WTC11 (cell line): ENCODE measurements around the gene CTNNA3. TPM values are rescaled to one million over a fixed set of nuclear protein-coding genes. Genes with fewer than 3 reads are reported as not detected.

ENCODE experiments used
- ATAC-seq: fragments of 200-7000 bp; cut with Tn5 transposase; 2 replicates; pipeline ENCODE4 v1.10.0; 2021; ENCODE audit warnings: mild to moderate bottlenecking, moderate library complexity
- CTCF ChIA-PET: fragments of 300-600 bp; sonication (Branson Sonifier 250); formaldehyde crosslinking; loops from one replicate; lab custom pipeline; 2021; ENCODE audit warnings: antibody characterized with exemption; lab: Charles Lee
- POLR2A ChIA-PET: fragments of 350-600 bp; sonication (Branson Sonifier 250); formaldehyde crosslinking; loops from one replicate; lab custom pipeline; 2021; ENCODE audit warnings: antibody characterized with exemption; lab: Charles Lee
- DNase-seq: peaks from one replicate; pipeline ENCODE4 v3.0.0; 2021; ENCODE audit warnings: low spot score
- H3K27ac Mint-ChIP-seq: 2 replicates; pipeline ENCODE4 v1.8.0; 2021; ENCODE audit warnings: mixed read lengths
- H3K27me3 Mint-ChIP-seq: 2 replicates; pipeline ENCODE4 v1.8.0; 2021; ENCODE audit warnings: low read depth, mild to moderate bottlenecking, moderate library complexity, mixed read lengths
- H3K36me3 Mint-ChIP-seq: 2 replicates; pipeline ENCODE4 v1.8.0; 2021; ENCODE audit warnings: mixed read lengths
- H3K4me1 Mint-ChIP-seq: 2 replicates; pipeline ENCODE4 v1.8.0; 2022; ENCODE audit warnings: mixed read lengths
- H3K4me3 Mint-ChIP-seq: 2 replicates; pipeline ENCODE4 v1.8.0; 2021; ENCODE audit warnings: mild to moderate bottlenecking, moderate library complexity, mixed read lengths
- H3K9me3 Mint-ChIP-seq: 2 replicates; pipeline ENCODE4 v1.8.0; 2021; ENCODE audit warnings: mixed read lengths
- CREB1 ChIP-seq: sonication (generic); formaldehyde crosslinking; IDR thresholded peaks from 2 replicates; pipeline ENCODE4 v1.8.0; 2023; ENCODE audit warnings: mild to moderate bottlenecking, missing genetic modification reagents
- FOXJ3 ChIP-seq: sonication (generic); formaldehyde crosslinking; IDR thresholded peaks from 2 replicates; pipeline ENCODE4 v1.9.0; 2021; ENCODE audit warnings: missing genetic modification reagents, mild to moderate bottlenecking, borderline replicate concordance
- FOXK1 ChIP-seq: sonication (generic); formaldehyde crosslinking; IDR thresholded peaks from 2 replicates; pipeline ENCODE4 v1.8.0; 2022; ENCODE audit warnings: mild to moderate bottlenecking, moderate library complexity, missing genetic modification reagents
- GTF2I ChIP-seq: fragments of 250-450 bp; sonication (Bioruptor Pico); conservative IDR thresholded peaks from 2 replicates; pipeline ENCODE4 v1.4.0; 2021; ENCODE audit warnings: mild to moderate bottlenecking
- IRF2 ChIP-seq: sonication (generic); formaldehyde crosslinking; IDR thresholded peaks from 2 replicates; pipeline ENCODE4 v1.8.0; 2022; ENCODE audit warnings: low read depth, missing genetic modification reagents, borderline replicate concordance
- MYBL2 ChIP-seq: sonication (generic); formaldehyde crosslinking; IDR thresholded peaks from 2 replicates; pipeline ENCODE4 v1.8.1; 2023; ENCODE audit warnings: mild to moderate bottlenecking, moderate library complexity, missing genetic modification reagents
- NFYB ChIP-seq: sonication (generic); formaldehyde crosslinking; conservative IDR thresholded peaks from 2 replicates; pipeline ENCODE4 v1.8.0; 2022; ENCODE audit warnings: low read depth, missing genetic modification reagents
- NR1H2 ChIP-seq: sonication (generic); formaldehyde crosslinking; IDR thresholded peaks from 2 replicates; pipeline ENCODE4 v1.9.0; 2021; ENCODE audit warnings: mild to moderate bottlenecking, moderate library complexity, missing genetic modification reagents
- OVOL2 ChIP-seq: fragments of 250-450 bp; sonication (Bioruptor Pico); IDR thresholded peaks from 2 replicates; pipeline ENCODE4 v1.9.0; 2021; ENCODE audit warnings: mild to moderate bottlenecking, borderline replicate concordance
- SMAD3 ChIP-seq: sonication (generic); formaldehyde crosslinking; IDR thresholded peaks from 2 replicates; pipeline ENCODE4 v1.8.0; 2022; ENCODE audit warnings: missing genetic modification reagents, mild to moderate bottlenecking, borderline replicate concordance
- total RNA-seq: library from RNA; stranded (reverse); gene quantifications from 3 replicates; pipeline ENCODE4 v1.2.3, GENCODE V29; 2021
- TF ChIP-seq, protein P1 (sequence below): fragments of 200-600 bp; IDR thresholded peaks from 2 replicates; pipeline ENCODE4 v1.8.0; 2022; ENCODE audit warnings: antibody characterized with exemption
- TF ChIP-seq, protein P2 (sequence below): fragments of 250-450 bp; sonication (Bioruptor Pico); IDR thresholded peaks from 2 replicates; pipeline ENCODE4 v1.9.0; 2021; ENCODE audit warnings: moderate library complexity, mild to moderate bottlenecking, inconsistent platforms, borderline replicate concordance
- TF ChIP-seq, protein P3 (sequence below): sonication (generic); formaldehyde crosslinking; IDR thresholded peaks from 2 replicates; pipeline ENCODE4 v1.8.0; 2023; ENCODE audit warnings: missing genetic modification reagents
- TF ChIP-seq, protein P4 (sequence below): sonication (generic); formaldehyde crosslinking; conservative IDR thresholded peaks from 2 replicates; pipeline ENCODE4 v1.8.1; 2023; ENCODE audit warnings: mild to moderate bottlenecking, low read depth, missing genetic modification reagents, moderate library complexity

The CTNNA3 gene
- total RNA-seq, 1 experiment from 2014 or later = 6.1 TPM

DNA sequence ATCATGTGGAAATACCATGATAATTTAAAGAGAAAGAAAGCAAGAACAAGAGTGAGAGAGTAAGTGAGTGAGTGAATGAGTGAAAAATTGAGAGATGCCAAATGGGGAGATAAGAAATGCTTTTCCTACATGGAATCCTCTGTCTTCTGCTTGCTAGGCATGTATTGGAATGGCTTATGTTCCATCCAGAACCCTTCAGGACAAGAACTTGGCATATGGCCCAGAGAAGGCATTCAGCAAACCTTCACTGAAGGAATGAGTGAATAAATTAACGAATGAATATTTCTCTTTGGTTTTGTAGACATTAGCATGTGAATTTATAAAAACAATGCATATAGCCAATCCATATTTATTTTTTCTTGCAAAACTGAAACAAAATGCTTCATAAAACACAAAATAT is 608.0 kb downstream of the CTNNA3 start:
- DNase-seq = no peak
- H3K36me3 Mint-ChIP-seq = no peaks in the 10 kb centered on the region
- POLR2A ChIA-PET = no interaction called here
- H3K27me3 Mint-ChIP-seq = no peaks in the 10 kb centered on the region
- H3K9me3 Mint-ChIP-seq = no peaks in the 10 kb centered on the region
- TF ChIP-seq FOXJ3 (CRISPR knock-in tag) (no peak), MYBL2 (no peak), NR1H2 (no peak), GTF2I (no peak)
- TF ChIP-seq, protein P1, sequence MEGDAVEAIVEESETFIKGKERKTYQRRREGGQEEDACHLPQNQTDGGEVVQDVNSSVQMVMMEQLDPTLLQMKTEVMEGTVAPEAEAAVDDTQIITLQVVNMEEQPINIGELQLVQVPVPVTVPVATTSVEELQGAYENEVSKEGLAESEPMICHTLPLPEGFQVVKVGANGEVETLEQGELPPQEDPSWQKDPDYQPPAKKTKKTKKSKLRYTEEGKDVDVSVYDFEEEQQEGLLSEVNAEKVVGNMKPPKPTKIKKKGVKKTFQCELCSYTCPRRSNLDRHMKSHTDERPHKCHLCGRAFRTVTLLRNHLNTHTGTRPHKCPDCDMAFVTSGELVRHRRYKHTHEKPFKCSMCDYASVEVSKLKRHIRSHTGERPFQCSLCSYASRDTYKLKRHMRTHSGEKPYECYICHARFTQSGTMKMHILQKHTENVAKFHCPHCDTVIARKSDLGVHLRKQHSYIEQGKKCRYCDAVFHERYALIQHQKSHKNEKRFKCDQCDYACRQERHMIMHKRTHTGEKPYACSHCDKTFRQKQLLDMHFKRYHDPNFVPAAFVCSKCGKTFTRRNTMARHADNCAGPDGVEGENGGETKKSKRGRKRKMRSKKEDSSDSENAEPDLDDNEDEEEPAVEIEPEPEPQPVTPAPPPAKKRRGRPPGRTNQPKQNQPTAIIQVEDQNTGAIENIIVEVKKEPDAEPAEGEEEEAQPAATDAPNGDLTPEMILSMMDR = no peak
- TF ChIP-seq, protein P2, sequence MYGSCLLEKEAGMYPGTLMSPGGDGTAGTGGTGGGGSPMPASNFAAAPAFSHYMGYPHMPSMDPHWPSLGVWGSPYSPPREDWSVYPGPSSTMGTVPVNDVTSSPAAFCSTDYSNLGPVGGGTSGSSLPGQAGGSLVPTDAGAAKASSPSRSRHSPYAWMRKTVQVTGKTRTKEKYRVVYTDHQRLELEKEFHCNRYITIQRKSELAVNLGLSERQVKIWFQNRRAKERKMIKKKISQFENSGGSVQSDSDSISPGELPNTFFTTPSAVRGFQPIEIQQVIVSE (CRISPR knock-in tag) = no peak
- TF ChIP-seq, protein P3, sequence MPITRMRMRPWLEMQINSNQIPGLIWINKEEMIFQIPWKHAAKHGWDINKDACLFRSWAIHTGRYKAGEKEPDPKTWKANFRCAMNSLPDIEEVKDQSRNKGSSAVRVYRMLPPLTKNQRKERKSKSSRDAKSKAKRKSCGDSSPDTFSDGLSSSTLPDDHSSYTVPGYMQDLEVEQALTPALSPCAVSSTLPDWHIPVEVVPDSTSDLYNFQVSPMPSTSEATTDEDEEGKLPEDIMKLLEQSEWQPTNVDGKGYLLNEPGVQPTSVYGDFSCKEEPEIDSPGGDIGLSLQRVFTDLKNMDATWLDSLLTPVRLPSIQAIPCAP (CRISPR knock-in tag) = no peak
- H3K27ac Mint-ChIP-seq = no peak overlapping the region
- H3K4me3 Mint-ChIP-seq = no peak overlapping the region
- H3K4me1 Mint-ChIP-seq = no peaks in the 10 kb centered on the region
- ATAC-seq = no peak
- CTCF ChIA-PET = no interaction called here

DNA sequence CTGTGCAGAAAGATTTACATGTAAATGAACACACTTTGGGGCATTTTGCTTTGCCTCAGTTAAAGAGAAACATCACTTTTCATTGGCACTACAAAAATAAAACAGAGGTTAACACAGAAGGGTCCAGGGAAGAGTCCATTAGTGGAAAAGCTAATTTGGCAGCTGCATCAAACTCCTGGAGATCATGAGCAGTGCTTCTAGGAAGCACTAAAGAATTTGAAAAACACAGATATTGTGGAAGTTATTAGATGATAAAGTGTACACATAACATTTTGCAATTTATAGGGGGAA is 608.9 kb downstream of the CTNNA3 start:
- DNase-seq = no peak
- no peak for TF ChIP-seq OVOL2
- ChIA-PET POLR2A (no interaction called here), CTCF (no interaction called here)
- ATAC-seq = no peak
- no peaks in the 10 kb centered on the region for H3K36me3 Mint-ChIP-seq
- no peak overlapping the region for H3K27ac Mint-ChIP-seq
- no peaks in the 10 kb centered on the region for H3K9me3 Mint-ChIP-seq
- H3K4me3 Mint-ChIP-seq = no peak overlapping the region
- H3K4me1 Mint-ChIP-seq = no peaks in the 10 kb centered on the region
- H3K27me3 Mint-ChIP-seq = no peaks in the 10 kb centered on the region

DNA sequence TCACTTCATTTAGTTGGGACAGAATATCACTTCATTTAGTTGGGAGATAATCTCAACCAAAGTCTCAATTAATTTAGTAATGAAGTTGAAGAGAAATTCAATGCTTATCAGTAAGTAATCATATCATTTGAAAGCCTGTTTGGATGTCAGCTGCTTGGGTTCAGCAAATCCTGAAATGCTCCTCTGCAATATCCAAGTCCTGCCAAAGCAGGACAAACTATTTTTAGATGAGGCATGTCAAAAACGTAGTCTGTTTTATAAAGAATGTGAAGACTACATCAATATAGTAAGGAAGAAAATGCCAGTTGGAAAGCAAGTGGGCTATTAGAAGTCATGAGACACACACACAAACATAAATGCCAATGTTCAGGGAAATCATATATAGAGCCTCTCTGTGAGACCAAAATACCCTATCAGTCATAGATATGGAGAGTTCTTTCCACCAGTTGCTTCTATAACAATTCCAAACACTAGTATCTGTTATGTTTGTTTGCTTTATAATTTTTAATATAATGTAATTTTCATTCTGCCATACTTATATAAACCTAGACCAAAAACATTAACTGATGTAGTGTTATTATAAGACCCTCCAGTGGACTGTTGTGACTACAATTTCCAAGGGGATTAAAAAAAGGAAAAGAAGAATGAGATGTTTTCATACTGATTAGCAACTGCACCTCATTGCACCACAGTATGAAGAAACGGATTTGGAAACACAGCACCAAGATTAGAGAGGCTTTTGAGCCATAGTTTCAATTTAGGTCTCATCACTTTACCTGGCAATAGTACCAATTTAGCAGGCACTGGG is 609.5 kb downstream of the CTNNA3 start:
- no peak for ATAC-seq
- POLR2A ChIA-PET = no interaction called here
- no peak overlapping the region for H3K27ac Mint-ChIP-seq
- TF ChIP-seq, protein P2 (CRISPR knock-in tag) = no peak
- TF ChIP-seq, protein P4, sequence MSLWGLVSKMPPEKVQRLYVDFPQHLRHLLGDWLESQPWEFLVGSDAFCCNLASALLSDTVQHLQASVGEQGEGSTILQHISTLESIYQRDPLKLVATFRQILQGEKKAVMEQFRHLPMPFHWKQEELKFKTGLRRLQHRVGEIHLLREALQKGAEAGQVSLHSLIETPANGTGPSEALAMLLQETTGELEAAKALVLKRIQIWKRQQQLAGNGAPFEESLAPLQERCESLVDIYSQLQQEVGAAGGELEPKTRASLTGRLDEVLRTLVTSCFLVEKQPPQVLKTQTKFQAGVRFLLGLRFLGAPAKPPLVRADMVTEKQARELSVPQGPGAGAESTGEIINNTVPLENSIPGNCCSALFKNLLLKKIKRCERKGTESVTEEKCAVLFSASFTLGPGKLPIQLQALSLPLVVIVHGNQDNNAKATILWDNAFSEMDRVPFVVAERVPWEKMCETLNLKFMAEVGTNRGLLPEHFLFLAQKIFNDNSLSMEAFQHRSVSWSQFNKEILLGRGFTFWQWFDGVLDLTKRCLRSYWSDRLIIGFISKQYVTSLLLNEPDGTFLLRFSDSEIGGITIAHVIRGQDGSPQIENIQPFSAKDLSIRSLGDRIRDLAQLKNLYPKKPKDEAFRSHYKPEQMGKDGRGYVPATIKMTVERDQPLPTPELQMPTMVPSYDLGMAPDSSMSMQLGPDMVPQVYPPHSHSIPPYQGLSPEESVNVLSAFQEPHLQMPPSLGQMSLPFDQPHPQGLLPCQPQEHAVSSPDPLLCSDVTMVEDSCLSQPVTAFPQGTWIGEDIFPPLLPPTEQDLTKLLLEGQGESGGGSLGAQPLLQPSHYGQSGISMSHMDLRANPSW (CRISPR knock-in tag) = no peak
- TF ChIP-seq FOXK1 (CRISPR knock-in tag) = no peak
- H3K4me3 Mint-ChIP-seq = no peak overlapping the region
- H3K9me3 Mint-ChIP-seq = no peaks in the 10 kb centered on the region
- CTCF ChIA-PET = no interaction called here
- no peak for DNase-seq
- no peaks in the 10 kb centered on the region for H3K36me3 Mint-ChIP-seq
- H3K27me3 Mint-ChIP-seq = no peaks in the 10 kb centered on the region
- H3K4me1 Mint-ChIP-seq = no peaks in the 10 kb centered on the region

DNA sequence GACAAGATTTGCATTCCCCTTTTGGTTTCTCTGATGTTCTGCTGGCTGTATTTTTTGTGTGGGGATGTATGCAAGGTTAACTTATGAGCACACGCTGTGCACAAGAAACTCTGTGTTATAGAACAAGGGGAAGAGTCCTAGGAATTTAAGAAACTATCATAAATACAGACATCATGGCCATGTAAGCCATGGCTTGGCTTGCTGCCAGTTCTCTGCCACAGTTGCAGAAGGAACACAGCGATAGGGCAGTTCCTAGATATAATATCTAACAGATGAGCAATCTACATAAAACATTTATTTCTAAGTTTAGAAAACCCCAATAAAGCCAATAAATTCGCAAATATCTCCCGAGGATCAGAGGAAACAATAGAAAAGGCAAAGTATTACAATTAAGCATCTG is 616.9 kb downstream of the CTNNA3 start:
- CTCF ChIA-PET = no interaction called here

More for the DNA sequence above, 616.9 kb downstream of the CTNNA3 start:
- DNase-seq (no peak), ATAC-seq (no peak)
- Mint-ChIP-seq H3K36me3 (no peaks in the 10 kb centered on the region), H3K27me3 (no peaks in the 10 kb centered on the region), H3K4me1 (no peaks in the 10 kb centered on the region), H3K9me3 (no peaks in the 10 kb centered on the region), H3K4me3 (no peak overlapping the region), H3K27ac (no peak overlapping the region)
- TF ChIP-seq, protein P4 (CRISPR knock-in tag) = no peak
- TF ChIP-seq CREB1 (CRISPR knock-in tag) (no peak), NFYB (CRISPR knock-in tag) (no peak), SMAD3 (CRISPR knock-in tag) (no peak), IRF2 (no peak)
- POLR2A ChIA-PET = no interaction called here
